Muscle layer of colon (tissue), 2 donors: ENCODE results near the gene SCGB2B2.

Experiments used
- H3K27ac ChIP-seq: one replicate; pipeline ENCODE4 v1.7.0; 2013; ENCODE audit warnings: low read depth, mild to moderate bottlenecking, low read length, moderate library complexity
- H3K27me3 ChIP-seq, 2 donors: one replicate each; pipeline ENCODE4 v1.7.0; 2013; ENCODE audit warnings: low read length in 2 of 2, mild to moderate bottlenecking in 2 of 2; ENCODE audit not compliant: insufficient read depth in 2 of 2, control insufficient read depth in 1 of 2
- H3K36me3 ChIP-seq: one replicate; pipeline ENCODE4 v1.7.0; 2013; ENCODE audit warnings: mild to moderate bottlenecking, low read length; ENCODE audit not compliant: insufficient read depth
- H3K4me1 ChIP-seq: one replicate; pipeline ENCODE4 v1.7.0; 2013; ENCODE audit warnings: mild to moderate bottlenecking, low read length; ENCODE audit not compliant: insufficient read depth
- H3K4me3 ChIP-seq, 2 donors: one replicate each; pipeline ENCODE4 v1.7.0; 2013; ENCODE audit warnings: low read length in 2 of 2, low read depth in 1 of 2, mild to moderate bottlenecking in 1 of 2, moderate library complexity in 1 of 2
- H3K9ac ChIP-seq: one replicate; pipeline ENCODE4 v1.7.0; 2013; ENCODE audit warnings: low read length
- H3K9me3 ChIP-seq: one replicate; pipeline ENCODE4 v1.7.0; 2013; ENCODE audit warnings: mild to moderate bottlenecking, low read length
- donor health status: abdominal sarcoma.
- donor health status: Adenocarcinoma of cecum.

SCGB2B2 gene

GRCh38 chr19:34654796-34655195 is 22.2 kb downstream of the SCGB2B2 start:
- Histone ChIP-seq H3K4me3 (no peak overlapping the region), H3K9ac (no peak overlapping the region), H3K9me3 (no peaks in the 10 kb centered on the region), H3K27me3 (no peaks in the 10 kb centered on the region), H3K4me1 (no peaks in the 10 kb centered on the region), H3K27ac (no peak overlapping the region), H3K36me3 (no peaks in the 10 kb centered on the region)

GRCh38 chr19:34651747-34652146 is 25.2 kb downstream of the SCGB2B2 start:
- Histone ChIP-seq H3K27ac (no peak overlapping the region), H3K4me3 (no peak overlapping the region), H3K36me3 (no peaks in the 10 kb centered on the region), H3K4me1 (no peaks in the 10 kb centered on the region), H3K9me3 (no peaks in the 10 kb centered on the region), H3K27me3 (no peaks in the 10 kb centered on the region), H3K9ac (no peak overlapping the region)

- Histone ChIP-seq H3K36me3 (no peaks in the 10 kb centered on the region), H3K4me1 (no peaks in the 10 kb centered on the region), H3K27me3 (no peaks in the 10 kb centered on the region)
Measured at GRCh38 chr19:34649886-34650543, 26.9 kb downstream of the SCGB2B2 start.

GRCh38 chr19:34645551-34645950 is 31.4 kb downstream of the SCGB2B2 start:
- Histone ChIP-seq H3K36me3 (no peaks in the 10 kb centered on the region), H3K27ac (no peak overlapping the region), H3K27me3 (no peaks in the 10 kb centered on the region), H3K9me3 (no peaks in the 10 kb centered on the region), H3K9ac (no peak overlapping the region), H3K4me3 (no peak overlapping the region), H3K4me1 (no peaks in the 10 kb centered on the region)

More at GRCh38 chr19:34649886-34650543, 26.9 kb downstream of the SCGB2B2 start:
- H3K27ac ChIP-seq: no peak overlapping the region
- no peaks in the 10 kb centered on the region for H3K9me3 ChIP-seq
- no peak overlapping the region for H3K4me3 ChIP-seq
- no peak overlapping the region for H3K9ac ChIP-seq

GRCh38 chr19:34644991-34645461 is 31.9 kb downstream of the SCGB2B2 start:
- no peak overlapping the region for H3K27ac ChIP-seq
- H3K9me3 ChIP-seq: no peaks in the 10 kb centered on the region
- H3K4me3 ChIP-seq: no peak overlapping the region
- no peak overlapping the region for H3K9ac ChIP-seq
- H3K36me3 ChIP-seq: no peaks in the 10 kb centered on the region
- H3K4me1 ChIP-seq: no peaks in the 10 kb centered on the region
- no peaks in the 10 kb centered on the region for H3K27me3 ChIP-seq

- no peak overlapping the region for H3K4me3 ChIP-seq
- no peaks in the 10 kb centered on the region for H3K4me1 ChIP-seq
- H3K9me3 ChIP-seq: no peaks in the 10 kb centered on the region
- H3K9ac ChIP-seq: no peak overlapping the region
- no peaks in the 10 kb centered on the region for H3K27me3 ChIP-seq
- H3K36me3 ChIP-seq: no peaks in the 10 kb centered on the region
- H3K27ac ChIP-seq: no peak overlapping the region
Measured at GRCh38 chr19:34642241-34642640, 34.7 kb downstream of the SCGB2B2 start.

GRCh38 chr19:34639491-34640085 is 37.4 kb downstream of the SCGB2B2 start:
- Histone ChIP-seq H3K27me3 (no peaks in the 10 kb centered on the region), H3K4me1 (no peaks in the 10 kb centered on the region), H3K36me3 (no peaks in the 10 kb centered on the region), H3K9me3 (no peaks in the 10 kb centered on the region), H3K27ac (no peak overlapping the region), H3K4me3 (no peak overlapping the region), H3K9ac (no peak overlapping the region)

- Histone ChIP-seq H3K9me3 (no peaks in the 10 kb centered on the region), H3K27me3 (no peaks in the 10 kb centered on the region), H3K4me3 (no peak overlapping the region), H3K9ac (no peak overlapping the region), H3K27ac (no peak overlapping the region), H3K4me1 (no peaks in the 10 kb centered on the region), H3K36me3 (no peaks in the 10 kb centered on the region)
Measured at GRCh38 chr19:34633802-34634201, 43.2 kb downstream of the SCGB2B2 start.
